Endothelial cell of hepatic sinusoid (primary cell): ENCODE measurements around the gene ZFTA.
"Not testable (repeated sequence)": the region's sequence is repeated elsewhere in the genome, so short reads cannot be mapped to it uniquely, and the experiment has no call there.

Source experiments
- in situ Hi-C: cut with HindIII; loops from 2 replicates; pipeline ENCODE4 v1.10.0; 2017; ENCODE audit warnings: low sequenced_read_pairs

Gene ZFTA

DNA sequence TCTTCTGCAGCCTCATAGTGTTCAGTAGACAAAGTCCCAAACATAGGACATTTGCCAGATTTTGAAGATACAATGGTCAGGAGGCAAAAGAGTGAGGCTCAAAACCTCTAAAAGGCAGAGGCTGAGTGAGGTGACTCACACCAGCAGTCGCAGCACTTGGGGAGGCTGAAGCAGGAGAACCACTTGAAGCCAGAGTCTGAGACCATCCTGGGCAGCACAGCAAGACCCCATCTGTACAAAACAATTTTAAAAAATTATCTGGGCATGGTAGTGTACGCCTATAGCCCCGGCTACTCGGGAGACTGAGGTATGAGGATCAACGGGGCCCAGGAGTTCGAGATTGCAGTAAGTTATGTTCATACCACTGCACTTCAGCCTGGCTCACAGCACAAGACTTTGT, 14.2 kb upstream of the ZFTA start:
- in situ Hi-C loops, result loop anchor here (5.0 kb wide), 1 partner anchor 35 kb away; no protein-coding TSS in a partner anchor

DNA sequence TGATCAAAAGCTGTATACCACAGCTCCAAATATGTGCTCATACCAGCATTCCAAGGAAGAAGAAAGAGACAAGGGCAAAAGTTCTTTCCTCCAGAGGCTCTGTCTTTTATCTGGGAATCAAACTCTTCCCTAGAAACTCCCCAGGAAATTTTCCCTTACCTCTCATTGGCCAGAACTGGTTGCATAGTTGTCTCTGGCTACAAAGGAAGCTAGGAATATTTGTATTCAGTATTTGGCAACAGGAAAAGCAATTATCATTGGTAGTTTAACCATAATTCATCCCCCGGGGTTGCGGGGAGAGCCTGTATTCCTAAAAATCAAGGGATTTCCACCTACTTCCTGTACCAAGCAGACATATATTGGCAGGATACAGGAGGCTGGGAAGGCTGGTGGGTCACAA, 10.5 kb upstream of the ZFTA start:
- in situ Hi-C loops, result no loop called here

DNA sequence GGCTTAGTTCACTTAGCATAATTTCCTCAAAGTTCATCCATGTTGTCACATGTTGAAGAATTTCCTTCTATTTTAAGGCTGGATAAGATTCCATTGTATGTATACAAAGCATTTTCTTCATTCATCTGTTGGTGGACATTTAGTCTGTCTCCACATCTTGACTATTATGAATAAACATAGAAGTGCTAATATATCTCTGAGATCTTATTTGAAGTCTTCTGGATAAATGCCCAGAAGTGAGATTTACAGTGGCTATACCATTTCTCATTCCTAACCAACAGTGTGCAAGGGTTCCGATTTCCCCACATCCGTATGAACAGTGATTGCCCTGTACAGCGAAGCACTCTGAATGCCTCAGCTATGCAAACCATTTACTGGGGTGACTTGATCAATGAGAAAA, 6.6 kb upstream of the ZFTA start:
- in situ Hi-C loops, result no loop called here

- in situ Hi-C loops, result not testable (repeated sequence)
Measured at GRCh38 chr11:63771741-63772318, 3.3 kb upstream of the ZFTA start.

- in situ Hi-C loops, result no loop called here
Measured at GRCh38 chr11:63770763-63771162, 2.2 kb upstream of the ZFTA start.

GRCh38 chr11:63769714-63770455, 1.3 kb upstream of the ZFTA start:
- in situ Hi-C loops, result no loop called here

DNA sequence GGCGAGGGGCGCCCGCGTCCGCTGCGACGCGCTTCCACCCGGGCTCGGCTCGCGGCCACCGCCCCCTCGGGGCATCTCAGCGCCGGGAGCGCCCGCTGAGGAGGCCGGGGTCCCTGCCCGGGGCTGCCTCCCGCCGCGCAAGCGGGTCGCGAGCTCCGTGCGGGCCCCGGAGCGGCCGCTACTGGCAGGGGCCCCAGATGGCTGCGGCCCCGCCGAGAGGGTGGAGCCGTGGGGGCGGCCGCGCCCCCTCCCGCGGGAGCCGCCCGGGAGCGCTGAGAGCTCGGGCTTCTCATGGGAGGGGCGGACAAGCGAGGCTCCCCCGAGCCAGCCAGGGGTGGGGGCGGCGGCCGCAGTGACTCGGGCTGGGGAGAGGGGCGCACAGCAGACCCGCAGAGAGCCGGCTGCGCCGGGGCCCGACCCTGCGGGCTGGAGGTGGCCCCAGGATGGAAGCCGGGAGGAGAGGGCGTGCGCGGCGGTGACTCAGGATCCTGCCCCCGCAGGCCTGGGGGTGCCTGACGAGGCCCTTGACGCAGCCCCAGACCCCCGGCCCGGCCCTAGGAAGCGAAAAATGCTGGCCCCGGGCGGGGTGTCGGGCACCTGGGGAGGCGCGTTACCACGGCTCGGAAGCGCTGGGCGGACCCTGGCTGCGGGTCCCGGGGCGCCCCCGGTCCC, 603 bp upstream of the ZFTA start:
- in situ Hi-C loops, result no loop called here

- in situ Hi-C loops, result no loop called here
Measured at GRCh38 chr11:63767565-63768236, 874 bp downstream of the ZFTA start.

DNA sequence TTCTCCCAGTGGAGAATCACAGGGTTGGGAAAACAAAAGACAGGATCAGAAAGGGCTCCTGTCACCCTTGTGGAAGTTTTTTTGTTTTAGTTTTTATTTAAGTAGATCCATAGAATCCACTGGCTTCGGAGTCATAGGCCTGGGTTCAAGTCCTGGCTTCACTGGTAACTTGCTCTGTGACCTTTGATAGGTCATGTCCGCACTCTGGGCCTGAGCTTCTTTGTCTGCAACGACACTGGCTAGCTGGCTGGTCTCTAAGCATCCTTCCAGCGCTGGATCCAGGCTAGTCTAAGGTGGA, 1.4 kb downstream of the ZFTA start:
- in situ Hi-C loops, result no loop called here

- in situ Hi-C loops, result no loop called here
Measured at GRCh38 chr11:63766531-63767235, 1.9 kb downstream of the ZFTA start.

DNA sequence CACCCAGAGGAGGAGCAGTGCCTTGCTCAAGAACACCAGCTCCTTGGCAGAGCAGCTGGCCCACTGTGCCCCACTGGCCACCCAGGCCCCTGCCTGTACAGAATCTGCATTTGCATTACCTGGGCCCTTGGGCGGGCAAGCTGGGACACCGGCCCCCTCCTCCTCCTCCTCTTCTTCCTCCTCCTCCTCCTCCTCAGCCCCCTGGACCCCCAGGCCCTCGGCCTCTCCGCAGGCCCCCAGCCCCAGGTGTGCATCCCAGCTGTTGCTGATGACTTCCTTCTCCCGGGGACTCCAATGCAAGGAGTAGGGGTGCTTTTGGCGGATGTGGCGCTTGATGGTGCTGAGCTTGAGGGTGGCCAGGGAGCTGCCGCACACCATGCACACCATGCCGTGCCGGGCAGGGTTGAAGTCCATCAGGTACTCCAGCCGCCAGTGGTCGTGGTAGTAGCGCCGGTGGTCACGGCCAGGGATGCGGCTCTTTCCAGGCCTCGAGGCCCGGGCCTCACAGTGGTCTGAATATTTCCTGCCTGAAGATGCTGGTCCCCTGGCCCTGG, 2.8 kb downstream of the ZFTA start:
- in situ Hi-C loops, result no loop called here

- in situ Hi-C loops, result no loop called here
Measured at GRCh38 chr11:63764679-63765647, 3.6 kb downstream of the ZFTA start.

DNA sequence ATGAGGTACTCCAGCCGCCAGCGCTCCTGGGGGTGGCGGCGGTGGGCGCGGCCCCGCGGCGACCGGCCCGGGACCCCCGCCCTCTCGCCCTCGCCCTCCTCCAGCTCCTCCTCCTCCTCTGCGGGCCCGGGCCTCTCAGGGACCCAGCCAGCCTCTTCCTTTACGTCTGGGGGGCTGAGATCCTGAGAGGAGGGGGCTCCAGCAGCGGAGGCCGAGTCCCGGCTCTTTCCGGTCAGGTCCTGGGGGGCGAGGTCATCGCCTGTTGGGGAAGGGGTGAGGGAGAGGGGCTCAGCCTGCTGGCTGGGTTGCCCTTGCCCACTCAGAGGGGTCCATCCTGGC, 4.3 kb downstream of the ZFTA start:
- in situ Hi-C loops, result no loop called here

DNA sequence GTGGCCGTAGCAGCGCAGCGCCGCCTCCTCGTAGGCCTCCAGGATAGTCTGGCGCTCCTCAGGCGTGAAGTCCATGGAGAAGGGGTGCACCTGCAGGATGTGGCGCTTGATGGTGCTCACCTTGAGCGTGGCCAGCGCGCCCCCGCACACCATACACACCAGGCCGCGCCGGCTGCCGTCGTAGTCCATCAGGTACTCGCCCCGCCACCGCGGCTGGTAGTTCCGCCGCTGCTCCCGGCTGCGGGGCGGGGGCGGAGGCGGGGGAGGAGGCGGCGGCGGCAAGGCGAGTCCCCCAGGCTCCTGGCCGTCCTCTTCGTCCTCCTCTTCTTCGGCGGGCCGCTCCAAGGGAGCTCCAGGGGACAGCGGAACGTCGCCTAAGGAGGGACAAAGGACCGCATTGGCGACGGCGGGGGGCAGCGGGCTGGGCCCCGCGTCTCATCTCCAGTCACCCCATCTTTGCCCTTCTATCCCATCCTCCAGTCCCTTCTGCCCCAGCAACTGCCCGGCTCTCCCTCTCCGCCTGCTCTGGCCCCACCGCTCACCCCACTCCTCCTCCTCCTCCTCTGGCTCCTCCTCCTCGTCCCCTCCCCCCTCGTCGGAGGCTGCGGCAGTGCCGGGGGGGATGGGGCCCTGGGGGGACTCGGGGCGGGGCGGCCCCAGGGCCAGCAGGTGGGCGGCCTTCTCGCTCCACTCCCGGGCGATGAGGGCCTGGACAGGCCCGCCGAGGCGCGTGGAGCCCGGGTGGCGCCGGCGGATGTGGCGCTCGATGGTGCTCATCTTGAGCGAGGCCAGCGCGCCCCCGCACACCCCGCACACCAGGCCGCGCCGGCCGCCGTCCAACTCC, 4.9 kb downstream of the ZFTA start:
- in situ Hi-C loops, result no loop called here

DNA sequence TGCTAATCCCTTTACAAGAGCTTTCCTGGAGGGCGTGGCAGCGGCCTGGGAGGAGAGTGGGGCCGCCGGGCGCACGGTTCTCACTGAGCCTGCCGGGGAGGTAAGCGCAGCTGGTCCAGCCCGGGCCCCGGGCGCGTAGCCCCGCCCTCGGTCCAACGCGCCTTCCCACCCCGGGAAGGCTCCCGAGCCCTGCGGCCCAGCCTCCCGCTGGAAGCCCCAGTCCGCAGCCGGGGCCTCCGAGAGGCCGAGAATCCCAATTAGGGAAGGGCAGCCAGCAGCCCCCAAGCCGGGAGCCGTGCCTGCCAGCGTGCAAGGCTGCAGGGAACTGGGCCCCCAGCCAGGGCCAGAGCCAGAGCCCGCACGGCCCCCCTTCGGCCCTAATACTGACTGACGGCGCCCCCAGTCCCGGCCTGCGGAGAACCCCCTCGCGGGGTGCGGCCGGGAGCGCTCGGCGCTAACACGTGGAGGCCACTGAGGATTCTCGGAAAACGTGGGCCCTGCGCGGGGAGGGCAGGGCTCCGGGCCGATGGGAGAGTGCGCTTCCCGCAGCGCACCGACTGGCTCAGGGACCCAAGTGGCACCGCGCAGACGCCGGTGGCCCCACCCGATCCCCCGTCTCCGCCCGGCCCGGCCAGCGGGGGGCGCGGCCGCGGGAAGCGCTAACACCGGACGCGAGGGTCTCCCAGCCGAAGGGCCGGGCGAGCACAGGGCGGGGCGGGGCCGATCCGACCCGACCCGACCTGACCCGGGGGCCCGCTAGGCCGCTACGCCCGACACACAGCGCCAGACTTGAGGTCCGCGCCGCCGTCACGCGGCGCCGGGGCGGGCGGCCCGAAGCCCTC, 5.7 kb downstream of the ZFTA start:
- in situ Hi-C loops, result no loop called here

GRCh38 chr11:63761931-63762653, 6.5 kb downstream of the ZFTA start:
- in situ Hi-C loops, result no loop called here

DNA sequence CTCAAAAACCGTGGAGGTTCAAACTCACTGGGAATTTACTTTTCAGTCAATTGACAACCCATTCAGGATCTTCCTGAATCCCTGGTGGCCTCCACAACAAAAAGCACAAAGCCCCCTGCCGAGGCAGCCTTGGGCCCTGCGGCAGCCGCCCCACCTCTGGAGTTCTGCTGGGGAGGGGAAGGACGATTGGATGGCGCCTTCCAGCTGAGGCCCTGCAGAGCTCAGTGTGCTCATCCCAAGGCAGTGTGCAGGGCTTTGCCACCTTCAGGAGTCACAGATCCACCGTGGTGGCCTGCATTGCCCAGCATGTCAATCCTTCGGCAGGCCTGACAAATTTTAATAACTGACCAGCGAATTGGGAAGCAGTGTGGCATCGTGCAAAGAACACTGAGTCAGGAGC, 7.4 kb downstream of the ZFTA start:
- in situ Hi-C loops, result no loop called here
